ENCODE results near the gene E4F1. TPM values are rescaled to one million over a fixed set of nuclear protein-coding genes. Genes with fewer than 3 reads are reported as not detected.
A peak's percentile ranks its signal among the peaks of the same experiment; 100 is the strongest.

Gene E4F1
- total and polyA plus RNA-seq, 7 donors, result 11.1 to 22.9 (median 16.8) TPM

- H3K36me3 ChIP-seq (ENCODE audit: insufficient read depth in 1 of 2, low read depth in 1 of 2), result peaks cover 0 to 34% of the 10 kb centered on the region in 2 donors
- H3K4me1 ChIP-seq, result peaks cover 18% of the 10 kb centered on the region
- H3K4me3 ChIP-seq, result peak overlapping the region; percentile 81
- peak overlapping the region; percentile 95 for H3K27ac ChIP-seq
- peak in 2 of 4 donors; percentile 1 to 2 for ATAC-seq
- intact Hi-C loops (cut with DNase I), result loop anchor here in 1 of 2 donors (5.0 kb wide), 1 partner anchor 47 kb away; the partner anchor contains the start of gene TRAF7
- no peaks in the 10 kb centered on the region for H3K9me3 ChIP-seq
- H3K27me3 ChIP-seq (ENCODE audit: insufficient read depth in 3 of 3, low read length in 2 of 3), result no peaks in the 10 kb centered on the region
- WGBS, 3 donors, result 75 to 78% (median 78%) methylated on average over 13 of the region's 13 CpGs
- DNase-seq, result no peak
- TF ChIP-seq, protein P1, sequence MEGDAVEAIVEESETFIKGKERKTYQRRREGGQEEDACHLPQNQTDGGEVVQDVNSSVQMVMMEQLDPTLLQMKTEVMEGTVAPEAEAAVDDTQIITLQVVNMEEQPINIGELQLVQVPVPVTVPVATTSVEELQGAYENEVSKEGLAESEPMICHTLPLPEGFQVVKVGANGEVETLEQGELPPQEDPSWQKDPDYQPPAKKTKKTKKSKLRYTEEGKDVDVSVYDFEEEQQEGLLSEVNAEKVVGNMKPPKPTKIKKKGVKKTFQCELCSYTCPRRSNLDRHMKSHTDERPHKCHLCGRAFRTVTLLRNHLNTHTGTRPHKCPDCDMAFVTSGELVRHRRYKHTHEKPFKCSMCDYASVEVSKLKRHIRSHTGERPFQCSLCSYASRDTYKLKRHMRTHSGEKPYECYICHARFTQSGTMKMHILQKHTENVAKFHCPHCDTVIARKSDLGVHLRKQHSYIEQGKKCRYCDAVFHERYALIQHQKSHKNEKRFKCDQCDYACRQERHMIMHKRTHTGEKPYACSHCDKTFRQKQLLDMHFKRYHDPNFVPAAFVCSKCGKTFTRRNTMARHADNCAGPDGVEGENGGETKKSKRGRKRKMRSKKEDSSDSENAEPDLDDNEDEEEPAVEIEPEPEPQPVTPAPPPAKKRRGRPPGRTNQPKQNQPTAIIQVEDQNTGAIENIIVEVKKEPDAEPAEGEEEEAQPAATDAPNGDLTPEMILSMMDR (IDR thresholded peaks at IDR 0.05), result no peak
Observed at GRCh38 chr16:2204416-2205103, 18.8 kb upstream of the E4F1 start.

DNA sequence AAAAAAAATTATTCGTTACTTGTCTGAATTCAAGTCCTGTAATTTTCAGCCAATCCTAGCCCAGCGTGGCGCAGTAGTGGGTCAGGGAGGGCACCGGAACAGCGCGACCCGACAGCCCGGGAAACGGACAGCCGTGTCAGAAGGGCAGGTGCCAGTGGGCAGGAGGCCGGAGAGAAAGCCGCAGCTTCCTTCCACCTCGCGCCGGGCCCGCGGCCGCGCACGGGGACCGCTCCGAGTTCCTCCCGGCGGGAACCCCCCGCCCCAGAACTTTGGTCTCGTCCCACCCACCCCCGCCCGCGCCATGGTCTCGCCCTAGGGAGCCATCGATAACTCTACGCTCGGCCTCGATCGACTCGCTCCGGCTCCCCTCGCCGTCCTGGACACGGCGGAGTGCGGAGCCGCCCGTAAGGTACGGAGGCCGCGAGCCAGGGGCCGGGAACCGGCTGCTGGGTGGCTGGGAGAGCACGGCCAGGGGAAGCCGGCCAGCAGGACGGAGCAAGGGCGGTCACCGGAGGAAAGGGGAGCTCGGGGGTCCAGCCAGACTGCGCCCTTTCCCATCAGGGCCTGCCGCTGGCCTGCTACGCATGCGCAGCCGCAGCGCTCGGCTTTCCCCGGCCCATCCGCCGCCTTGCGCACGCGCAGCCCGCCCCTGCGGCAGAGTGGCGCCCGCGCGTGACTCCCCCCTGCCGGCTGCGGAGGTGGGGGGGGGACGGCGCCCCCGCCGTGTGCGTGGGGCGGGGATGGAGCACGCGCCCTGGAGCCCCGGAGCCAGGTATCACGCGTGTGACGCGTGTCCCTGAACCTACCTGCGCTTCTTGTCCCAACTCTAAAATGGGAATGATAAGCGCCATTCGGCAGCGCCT lies 18.1 kb upstream of the E4F1 start, which contains the start of gene MLST8:
Gene MLST8, plus strand, starts transcription at position 351 of the 863 bp plus-strand sequence. CDS start 632 bp downstream, outside the sequence.
- peak within 1 kb of the TSS; percentile 95 for H3K27ac ChIP-seq
- peak; percentile 82 to 96 (median 86) for ATAC-seq
- WGBS, 3 donors, result 0 to 1% (median 1%) methylated on average over 60 to 93 of the region's 93 CpGs
- intact Hi-C loops (cut with DNase I), result loop anchor here in 1 of 2 donors (5.0 kb wide), 1 partner anchor 48 kb away; the partner anchor contains the start of gene TRAF7
- no peaks in the 10 kb centered on the region for H3K27me3 ChIP-seq (ENCODE audit: insufficient read depth in 3 of 3, low read length in 2 of 3)
- H3K9me3 ChIP-seq, result no peaks in the 10 kb centered on the region
- TF ChIP-seq, protein P1 (IDR thresholded peaks at IDR 0.05), result peak; percentile 24
- H3K4me3 ChIP-seq, result peak within 1 kb of the TSS; percentile 81
- DNase-seq, result peak; percentile 88 to 95
- peaks cover 0 to 38% of the 10 kb centered on the region in 2 donors for H3K36me3 ChIP-seq (ENCODE audit: insufficient read depth in 1 of 2, low read depth in 1 of 2)
- peaks cover 23% of the 10 kb centered on the region for H3K4me1 ChIP-seq

- WGBS, 3 donors, result 5 to 13% (median 10%) methylated on average over 14 to 16 of the region's 16 CpGs
- Histone ChIP-seq H3K27me3 (ENCODE audit: insufficient read depth in 3 of 3, low read length in 2 of 3) (no peaks in the 10 kb centered on the region), H3K36me3 (ENCODE audit: insufficient read depth in 1 of 2, low read depth in 1 of 2) (peaks cover 0 to 38% of the 10 kb centered on the region in 2 donors), H3K4me1 (peaks cover 29% of the 10 kb centered on the region), H3K4me3 (peak overlapping the region; percentile 81), H3K9me3 (no peaks in the 10 kb centered on the region), H3K27ac (peak overlapping the region; percentile 95)
- ATAC-seq (peak; percentile 2 to 19 (median 14)), DNase-seq (peak in 1 of 2 donors; percentile 72)
- intact Hi-C loops (cut with DNase I), result loop anchor here in 1 of 2 donors (5.0 kb wide), 1 partner anchor 49 kb away; the partner anchor contains the start of gene TRAF7
- TF ChIP-seq, protein P1 (IDR thresholded peaks at IDR 0.05), result no peak
Observed at GRCh38 chr16:2205967-2206313, 17.5 kb upstream of the E4F1 start.

- intact Hi-C loops (cut with DNase I), result loop anchor here in 1 of 2 donors (5.0 kb wide), 1 partner anchor 49 kb away; the partner anchor contains the start of gene TRAF7
- TF ChIP-seq, protein P1 (IDR thresholded peaks at IDR 0.05), result no peak
- Histone ChIP-seq H3K4me1 (peaks cover 34% of the 10 kb centered on the region), H3K27me3 (ENCODE audit: insufficient read depth in 3 of 3, low read length in 2 of 3) (no peaks in the 10 kb centered on the region), H3K4me3 (peak overlapping the region; percentile 81), H3K9me3 (no peaks in the 10 kb centered on the region), H3K27ac (peak overlapping the region; percentile 95), H3K36me3 (ENCODE audit: insufficient read depth in 1 of 2, low read depth in 1 of 2) (peaks cover 0 to 38% of the 10 kb centered on the region in 2 donors)
- ATAC-seq (no peak), DNase-seq (no peak)
- WGBS, 3 donors, result 69 to 85% (median 75%) methylated on average over 18 of the region's 18 CpGs
Observed at GRCh38 chr16:2206420-2206779, 17.0 kb upstream of the E4F1 start.

All from psoas muscle (tissue), 8 donors.